ENCODE results near the gene CCDC83. TPM values are rescaled to one million over a fixed set of nuclear protein-coding genes. Genes with fewer than 3 reads are reported as not detected.
"Not testable (repeated sequence)": the region's sequence is repeated elsewhere in the genome, so short reads cannot be mapped to it uniquely, and the experiment has no call there.

Gene CCDC83
- polyA plus RNA-seq, 1 donor = not detected

DNA sequence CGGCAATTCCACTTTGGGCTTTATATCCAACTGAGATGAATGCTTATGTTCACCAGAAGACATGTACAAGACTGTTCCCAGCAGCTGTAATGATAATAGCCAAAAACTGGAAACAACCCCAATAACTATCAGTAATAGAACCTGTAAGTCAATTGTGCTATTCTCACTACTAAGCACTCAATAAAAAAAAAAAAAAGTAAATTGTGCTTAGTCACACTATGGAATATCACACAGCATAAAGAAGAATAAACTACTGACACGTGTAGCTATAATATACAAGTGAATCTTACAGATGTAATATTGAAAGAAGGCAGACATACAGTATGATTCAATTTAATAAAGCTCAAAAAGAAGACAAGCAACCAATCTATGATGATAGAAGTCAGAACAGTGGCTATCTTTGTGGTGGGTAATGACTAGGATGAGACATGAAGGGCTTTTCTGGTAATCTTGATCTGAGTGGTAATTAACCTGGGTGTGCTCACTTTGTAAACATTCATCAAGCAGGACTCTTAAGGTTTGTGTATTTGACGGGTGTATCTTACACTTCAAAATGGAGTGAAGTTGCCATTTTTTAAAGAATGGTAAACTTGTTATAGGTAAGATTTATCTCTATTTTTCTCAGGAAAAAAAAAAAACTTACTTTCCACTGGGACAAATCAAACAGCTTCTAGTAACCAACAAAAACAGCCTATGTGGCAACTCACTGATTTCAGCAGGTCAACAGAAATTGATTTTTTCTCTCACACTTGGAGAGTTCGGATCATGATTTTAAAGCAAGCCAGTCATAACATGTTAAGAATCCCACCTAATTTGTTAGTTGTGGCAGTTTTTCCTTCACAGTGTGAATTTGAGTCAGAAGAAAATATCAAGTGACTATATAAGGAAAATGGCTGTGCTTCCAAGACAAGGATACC lies 84.2 kb downstream of the CCDC83 start:
- no peak for DNase-seq (ENCODE audit: low read depth)

DNA sequence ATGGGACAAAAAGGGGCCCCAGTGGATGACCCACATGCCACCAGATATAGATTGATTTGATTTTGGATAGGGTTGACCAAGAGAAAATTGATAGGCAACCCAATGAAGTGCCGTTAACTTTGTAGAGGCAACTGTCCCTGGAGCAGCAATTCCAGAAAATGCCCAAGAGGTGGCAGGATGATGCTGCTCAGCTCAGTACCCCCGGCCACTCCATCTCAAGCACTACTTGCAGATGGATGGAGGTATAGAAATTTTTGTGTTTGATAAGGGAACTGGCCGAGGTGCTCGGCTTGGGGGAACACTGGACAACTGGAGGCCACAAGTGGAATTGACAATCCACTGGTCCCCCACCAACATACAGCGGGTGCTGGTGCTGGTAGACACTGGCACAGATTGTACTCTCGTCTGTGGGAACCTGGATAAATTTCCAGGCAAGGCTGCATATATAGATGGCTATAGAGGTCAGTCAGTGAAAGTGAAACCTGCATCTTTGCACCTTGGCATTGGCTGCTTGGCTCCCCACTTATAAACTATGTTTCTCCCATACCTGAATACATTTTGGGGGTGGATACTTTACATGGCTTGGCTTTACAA lies 86.3 kb downstream of the CCDC83 start:
- DNase-seq (ENCODE audit: low read depth) = no peak

DNA sequence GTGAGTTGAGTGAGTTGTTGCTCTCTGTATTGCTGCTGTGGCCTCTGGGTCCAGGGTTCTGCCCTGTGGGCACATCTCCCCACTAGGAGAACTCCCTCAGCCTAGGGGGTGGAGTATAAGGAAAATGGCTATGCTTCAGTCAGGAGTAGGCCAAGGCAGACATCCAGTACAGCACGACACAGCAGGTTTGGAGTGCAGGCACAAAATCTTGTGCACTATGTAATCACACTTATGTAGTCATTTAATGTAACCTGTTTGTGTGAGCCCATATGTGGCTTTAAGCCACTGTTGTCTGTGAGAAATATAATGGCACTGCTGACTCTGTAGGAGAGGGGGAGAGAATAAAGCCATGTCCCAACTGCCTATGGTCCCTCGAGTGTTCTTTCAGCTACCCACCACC lies 90.1 kb downstream of the CCDC83 start:
- DNase-seq (ENCODE audit: low read depth) = no peak

DNA sequence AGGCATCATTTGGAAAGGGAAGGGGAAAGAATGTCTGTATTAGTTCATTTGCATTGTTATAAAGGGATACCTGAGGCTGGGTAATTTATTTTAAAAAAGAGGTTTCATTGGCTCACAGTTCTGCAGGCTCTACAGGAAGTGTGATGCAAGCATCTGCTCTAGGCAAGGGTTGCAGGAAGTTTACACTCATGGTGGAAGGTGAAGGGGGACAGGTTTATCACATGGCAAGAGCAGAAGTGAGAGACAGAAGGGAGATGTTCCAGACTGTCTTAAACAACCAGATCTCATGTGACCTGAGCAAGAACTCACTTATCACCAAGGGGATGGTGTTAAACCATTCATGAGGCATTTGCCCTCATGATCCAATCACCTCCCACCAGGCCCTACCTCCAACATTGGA lies 90.6 kb downstream of the CCDC83 start:
- DNase-seq (ENCODE audit: low read depth) = no peak

DNA sequence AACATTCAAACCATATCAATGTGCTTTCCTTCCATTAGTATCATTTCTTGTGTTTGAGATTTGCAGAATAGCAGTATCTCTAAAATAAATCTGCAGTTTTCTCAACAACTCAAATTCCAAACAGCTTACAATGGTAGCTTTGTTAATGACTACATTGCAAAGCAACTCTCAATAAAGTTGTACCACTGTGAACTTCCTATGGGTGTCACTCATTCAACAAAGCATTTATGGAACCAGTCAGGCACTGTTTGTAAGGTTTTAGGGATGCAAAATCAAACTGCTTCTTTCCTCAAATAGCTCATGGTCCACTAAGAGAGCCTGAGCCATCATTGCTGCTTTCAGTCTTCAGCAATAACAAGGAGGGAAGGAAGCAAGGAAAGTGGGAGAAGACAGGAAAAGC lies 91.0 kb downstream of the CCDC83 start:
- no peak for DNase-seq (ENCODE audit: low read depth)

DNA sequence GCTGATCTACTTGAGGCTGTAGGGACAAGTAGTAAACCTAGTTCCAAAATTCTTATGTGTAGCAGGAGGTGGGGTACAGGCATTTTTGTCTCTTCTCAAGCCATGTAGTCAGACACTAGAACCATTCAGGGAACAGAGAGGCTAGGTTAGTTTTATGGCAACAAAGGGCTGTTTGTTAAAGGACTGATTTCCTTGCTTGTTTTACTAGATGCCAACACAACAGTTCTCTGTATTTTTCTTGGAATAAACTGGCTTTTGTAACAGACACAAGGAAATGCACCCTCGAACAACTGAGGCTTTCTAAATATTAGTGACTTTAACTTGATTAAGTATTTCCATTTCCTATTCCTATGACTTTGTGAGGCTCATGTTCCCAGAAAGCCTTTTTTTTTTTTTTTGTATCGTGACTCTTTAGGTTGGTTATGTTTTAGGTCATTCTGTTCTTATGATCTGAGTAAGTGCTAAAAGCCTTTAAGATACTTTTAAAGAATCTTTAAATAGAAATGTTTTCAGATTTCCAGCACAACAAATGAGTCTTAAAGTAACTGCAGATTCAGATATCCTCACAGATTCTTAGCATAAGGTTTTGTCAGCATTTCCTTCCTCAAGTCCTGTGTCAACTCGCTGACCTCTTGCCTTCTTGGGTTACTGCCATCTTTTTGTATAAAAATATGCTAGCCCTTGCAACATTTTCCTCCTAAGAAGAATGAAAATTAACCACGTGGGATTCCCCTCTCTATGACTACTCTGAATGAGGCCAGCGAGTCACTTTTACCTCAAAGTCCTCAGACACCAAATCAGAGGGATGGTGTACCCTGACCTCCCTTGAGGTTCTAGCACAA lies 92.5 kb downstream of the CCDC83 start:
- DNase-seq (ENCODE audit: low read depth) = peak; percentile 29

DNA sequence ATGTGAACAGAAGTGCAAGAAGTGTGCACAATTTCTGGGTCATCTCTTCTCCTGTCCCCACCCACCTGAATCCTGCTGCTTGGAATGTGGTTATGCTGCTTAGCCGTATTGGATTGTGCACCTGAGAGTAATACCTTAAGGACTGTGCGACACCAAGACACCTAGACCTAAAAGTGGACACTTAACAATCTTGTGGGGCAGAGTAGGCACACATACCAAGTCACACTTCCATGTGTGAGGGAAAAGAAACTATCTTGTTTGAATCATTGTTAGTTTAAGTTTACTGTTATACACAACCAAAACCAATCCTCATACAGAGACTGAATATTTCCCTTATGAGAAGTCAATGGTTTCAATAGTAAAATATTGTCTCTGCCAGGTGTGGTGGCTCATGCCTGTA lies 93.7 kb downstream of the CCDC83 start:
- DNase-seq (ENCODE audit: low read depth) = no peak

DNA sequence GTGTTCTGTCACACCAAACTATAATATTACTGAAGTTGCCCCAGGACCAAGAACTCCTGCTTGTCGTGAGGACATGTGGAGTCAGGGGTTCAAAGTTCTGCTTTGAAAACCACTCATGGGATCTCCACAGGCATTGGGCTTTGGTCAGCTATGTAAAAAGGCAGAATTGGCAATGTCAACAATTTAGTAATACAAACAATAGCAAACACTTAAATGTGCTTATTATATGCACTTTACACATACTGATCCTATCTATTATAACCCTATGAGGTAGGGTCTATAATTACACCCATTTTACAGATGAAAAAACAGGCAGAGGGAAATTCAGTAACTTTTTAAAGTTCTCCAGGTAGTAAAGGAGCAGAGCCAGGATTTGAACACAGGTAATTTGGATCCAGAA lies 94.6 kb downstream of the CCDC83 start:
- no peak for DNase-seq (ENCODE audit: low read depth)

DNA sequence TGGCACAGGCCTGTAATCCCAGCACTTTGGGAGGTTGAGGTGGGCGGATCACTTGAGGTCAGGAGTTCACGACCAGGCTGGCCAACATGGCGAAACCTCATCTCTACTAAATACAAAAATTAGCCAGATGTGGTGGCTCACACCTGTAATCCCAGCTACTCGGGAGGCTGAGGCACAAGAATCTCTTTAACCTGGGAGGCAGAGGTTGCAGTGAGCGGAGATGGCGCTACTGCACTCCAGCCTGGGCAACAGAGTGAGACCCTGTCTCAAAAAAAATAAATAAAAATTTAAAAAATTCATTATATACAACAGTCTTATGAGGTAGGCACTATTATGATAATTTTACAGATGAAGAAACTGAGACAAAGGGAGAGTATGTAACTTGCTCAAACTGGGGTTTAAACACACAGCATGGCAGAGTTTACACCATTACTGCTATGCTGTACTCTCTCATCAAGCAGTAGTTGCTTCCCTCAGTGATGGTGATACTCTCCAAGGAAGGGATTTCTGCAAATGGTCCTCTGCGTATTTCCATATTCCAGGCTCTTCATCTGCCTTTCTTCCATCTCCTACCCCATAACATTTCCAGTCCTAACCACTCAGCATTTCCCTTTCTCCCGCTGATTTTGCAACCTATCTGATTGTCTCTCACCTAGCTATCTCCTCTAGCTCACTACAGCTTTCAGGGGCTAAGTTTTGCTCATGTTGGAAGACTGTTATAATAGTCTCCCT lies 95.3 kb downstream of the CCDC83 start:
- DNase-seq (ENCODE audit: low read depth) = no peak

DNA sequence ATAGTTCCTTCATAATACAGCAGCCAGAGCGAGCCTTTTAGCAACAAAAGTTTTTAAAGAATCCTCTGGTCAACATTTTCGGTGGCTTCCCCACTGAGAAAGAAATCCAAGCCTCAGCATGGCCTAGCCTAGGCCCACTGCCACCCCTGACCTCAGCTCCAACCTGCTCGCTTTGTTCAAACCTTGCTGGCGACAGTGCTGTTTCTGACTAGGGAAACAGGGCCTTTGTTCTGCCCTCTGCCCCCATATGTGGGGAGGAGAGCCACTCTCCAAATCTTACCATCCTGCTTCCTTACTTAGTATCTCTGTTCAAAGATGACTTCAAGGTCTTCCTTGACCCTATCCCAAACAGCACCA lies 95.8 kb downstream of the CCDC83 start:
- DNase-seq (ENCODE audit: low read depth) = no peak

DNA sequence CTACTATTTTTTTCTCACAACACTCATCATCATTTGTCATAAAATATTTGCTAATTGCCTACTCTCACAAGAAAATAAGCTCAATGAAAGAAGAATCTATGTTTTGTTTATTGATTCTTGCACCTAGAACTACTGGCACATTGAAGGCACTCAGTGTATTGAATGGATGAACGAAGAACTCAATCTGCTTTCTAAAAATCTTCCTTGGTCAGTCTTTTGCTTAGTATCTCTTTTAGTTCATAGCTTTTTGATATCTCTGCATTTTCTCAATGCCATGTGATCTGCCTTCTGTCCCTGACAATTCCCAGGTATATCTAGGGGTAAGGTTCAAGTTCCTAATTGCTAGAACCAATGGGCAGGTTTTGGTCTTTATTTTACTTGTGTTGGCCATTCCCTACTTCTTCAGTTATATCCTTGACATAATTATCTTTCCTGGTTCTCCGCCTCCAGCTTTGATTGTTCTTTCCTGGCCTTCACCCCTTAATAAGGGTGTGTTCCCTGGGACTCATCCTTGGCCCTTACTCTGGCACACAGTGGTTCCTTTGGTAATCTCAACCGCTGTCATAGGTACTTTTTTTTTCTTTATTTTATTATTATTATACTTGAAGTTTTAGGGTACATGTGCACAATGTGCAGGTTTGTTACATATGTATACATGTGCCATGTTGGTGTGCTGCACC lies 96.4 kb downstream of the CCDC83 start:
- DNase-seq (ENCODE audit: low read depth) = no peak

DNA sequence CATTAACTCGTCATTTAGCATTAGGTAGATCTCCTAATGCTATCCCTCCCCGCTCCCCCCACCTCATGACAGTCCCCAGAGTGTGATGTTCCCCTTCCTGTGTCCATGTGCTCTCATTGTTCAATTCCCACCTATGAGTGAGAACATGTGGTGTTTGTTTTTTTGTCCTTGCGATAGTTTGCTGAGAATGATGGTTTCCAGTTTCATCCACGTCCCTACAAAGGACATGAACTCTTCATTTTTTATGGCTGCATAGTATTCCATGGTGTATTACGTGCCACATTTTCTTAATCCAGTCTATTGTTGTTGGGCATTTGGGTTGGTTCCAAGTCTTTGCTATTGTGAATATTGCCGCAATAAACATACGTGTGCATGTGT lies 96.9 kb downstream of the CCDC83 start:
- not testable (repeated sequence) for DNase-seq (ENCODE audit: low read depth)

DNA sequence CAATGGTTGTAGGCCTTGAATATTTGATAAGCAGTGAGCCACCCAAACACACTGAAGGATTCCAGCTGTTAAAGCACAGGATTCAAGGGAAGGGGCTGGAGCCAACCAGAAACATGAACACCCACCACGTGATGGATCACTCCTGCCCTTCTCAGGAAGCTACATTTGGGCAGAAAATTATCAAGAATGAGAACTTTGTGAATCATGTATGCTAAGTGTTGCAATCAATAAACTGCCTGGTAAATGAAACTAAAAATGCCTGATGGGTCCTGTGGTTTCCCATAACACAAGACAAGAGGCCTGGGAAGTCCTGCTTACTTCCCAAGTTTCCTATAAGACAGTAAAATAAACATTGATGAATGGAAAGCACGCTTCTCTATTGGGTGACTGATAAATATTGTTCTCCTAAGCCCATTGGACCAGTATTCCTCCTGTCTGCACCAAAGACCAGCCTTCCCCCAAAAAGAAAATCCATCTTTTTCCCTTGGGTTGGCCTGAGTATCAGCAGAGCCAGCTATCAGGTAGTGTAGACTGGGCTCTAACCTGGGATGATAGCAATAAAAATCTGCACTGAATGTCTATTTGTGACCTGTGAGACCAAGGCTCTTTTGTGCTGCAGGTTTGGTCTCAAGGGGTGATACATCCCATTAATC lies 98.4 kb downstream of the CCDC83 start:
- no peak for DNase-seq (ENCODE audit: low read depth)

DNA sequence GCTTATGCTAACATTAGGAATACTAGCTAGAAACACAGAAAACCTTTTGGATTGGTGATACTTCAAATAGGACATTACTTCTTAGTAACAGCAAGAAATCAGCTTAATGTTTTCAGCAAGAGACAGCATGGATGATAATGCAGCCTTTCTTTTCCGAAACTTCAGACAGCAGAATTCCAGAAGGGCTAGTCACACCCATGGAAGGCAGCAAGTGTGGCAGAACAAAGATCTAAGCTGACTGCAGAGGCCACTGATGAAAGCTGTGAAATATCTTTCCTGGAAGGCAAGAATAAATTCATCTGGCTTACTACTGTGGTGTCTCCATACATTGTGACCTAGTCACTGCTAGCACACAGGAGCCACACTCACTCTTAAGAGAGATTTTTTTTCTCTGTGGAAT lies 100.3 kb downstream of the CCDC83 start:
- DNase-seq (ENCODE audit: low read depth) = no peak

DNA sequence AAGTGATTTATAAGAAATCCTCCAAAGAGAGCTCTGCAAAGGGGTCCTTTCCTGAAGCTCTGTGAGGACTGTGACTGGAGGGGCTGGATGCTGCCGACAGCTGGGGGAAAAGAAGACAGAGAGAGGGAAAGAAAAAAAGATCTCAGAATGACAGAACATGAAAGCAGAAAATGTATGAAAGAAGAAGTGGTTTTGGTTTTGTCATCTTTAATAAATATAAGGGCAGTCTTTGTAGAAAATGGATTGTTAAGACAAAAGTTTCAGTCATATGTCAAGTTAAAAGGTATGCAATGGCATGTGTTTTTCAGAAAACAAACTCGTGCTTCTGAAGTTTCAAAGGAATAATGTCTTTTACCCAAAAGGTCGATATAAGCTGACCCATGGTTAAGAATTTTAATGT lies 105.5 kb downstream of the CCDC83 start:
- no peak for DNase-seq (ENCODE audit: low read depth)

DNA sequence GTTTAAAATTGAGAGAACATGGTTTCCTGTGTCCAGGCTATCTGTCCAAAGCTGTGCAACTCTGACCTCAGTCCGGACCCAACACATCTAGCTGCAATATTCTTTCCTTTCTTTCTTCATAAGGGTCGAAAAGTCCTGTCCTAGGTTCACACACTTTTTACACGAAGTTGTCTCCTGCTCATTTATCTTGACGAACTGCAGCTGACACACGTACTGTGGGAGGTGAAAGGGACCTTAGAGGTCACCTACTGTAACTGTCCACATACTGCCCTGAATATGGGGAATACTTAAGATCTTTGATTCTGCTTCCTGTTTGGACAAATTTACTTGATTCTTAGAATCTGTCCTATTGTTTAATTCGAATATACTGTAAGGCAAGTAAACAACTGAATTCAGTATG lies 105.9 kb downstream of the CCDC83 start:
- no peak for DNase-seq (ENCODE audit: low read depth)

DNA sequence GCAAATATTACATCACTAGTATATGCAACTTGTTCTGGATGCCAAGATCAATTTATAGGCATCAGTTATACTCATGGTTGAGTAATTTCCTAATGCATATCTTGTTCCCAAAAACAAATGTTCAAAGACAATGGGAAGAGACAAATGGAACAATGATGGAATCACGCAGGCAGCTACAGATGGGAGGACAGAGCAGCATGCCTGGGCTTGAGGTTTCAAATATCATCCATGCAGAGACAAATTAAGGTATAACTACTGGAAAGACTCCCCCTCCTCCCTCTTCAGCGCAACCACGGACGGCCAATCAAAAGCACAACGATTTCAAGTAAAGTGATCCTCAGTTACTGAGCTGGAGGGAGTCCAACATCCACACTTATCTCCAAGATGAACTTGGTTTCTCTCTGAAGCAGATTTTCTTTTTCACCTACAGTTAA lies 106.8 kb downstream of the CCDC83 start:
- DNase-seq (ENCODE audit: low read depth) = no peak

DNA sequence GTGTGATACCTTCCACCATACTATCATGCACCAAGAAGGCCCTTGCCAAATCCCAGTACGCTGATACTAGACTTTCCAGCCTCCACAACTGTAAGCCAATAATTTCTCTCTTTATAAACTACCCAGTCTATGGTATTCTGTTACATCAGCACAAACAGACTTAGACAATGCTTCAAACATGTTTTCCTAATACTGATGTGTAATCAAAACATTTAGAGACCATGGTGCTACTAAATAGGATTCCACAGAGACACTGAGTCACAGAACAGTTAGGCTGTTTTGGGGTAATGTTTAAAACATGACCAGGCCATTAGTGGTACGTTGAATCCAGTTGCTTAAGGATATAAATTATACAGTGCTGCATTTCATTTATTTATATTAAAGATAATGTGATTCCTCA lies 110.0 kb downstream of the CCDC83 start:
- no peak for DNase-seq (ENCODE audit: low read depth)

DNA sequence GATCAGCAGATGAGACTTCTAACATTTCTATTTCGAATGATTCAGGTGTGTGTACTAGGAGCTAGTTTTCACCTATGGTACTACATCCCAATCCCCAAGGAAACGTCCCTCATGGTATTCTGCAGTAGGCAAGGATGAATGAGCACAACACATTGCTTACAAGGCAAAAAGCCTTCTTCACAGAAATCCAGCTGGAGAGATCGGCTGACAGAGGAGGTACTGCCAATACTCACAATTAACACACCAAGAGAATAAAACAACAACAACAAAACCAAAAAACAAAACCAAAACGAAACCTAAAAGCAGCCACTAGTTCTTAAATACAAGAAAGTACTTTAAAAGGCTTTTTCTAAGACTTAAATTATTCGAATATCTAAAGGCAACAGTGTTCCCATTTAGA lies 112.3 kb downstream of the CCDC83 start:
- DNase-seq (ENCODE audit: low read depth) = no peak
